Neuronal stem cell (in vitro differentiated cells): ENCODE data around the gene BICD1.

Experiments used
- DNase-seq: peaks from one replicate; pipeline ENCODE4 v3.0.0-alpha.2; 2013; ENCODE audit warnings: low spot score
- H2AFZ ChIP-seq: one replicate; pipeline ENCODE4 v1.6.1; 2013; ENCODE audit warnings: mild to moderate bottlenecking, low read length, inconsistent platforms
- H2AK5ac ChIP-seq: 2 replicates; pipeline ENCODE4 v1.6.1; 2013; ENCODE audit warnings: low read depth, mild to moderate bottlenecking, inconsistent platforms, low read length, moderate library complexity, mixed read lengths
- H2BK120ac ChIP-seq: 2 replicates; pipeline ENCODE4 v1.6.1; 2013; ENCODE audit warnings: low read depth, mild to moderate bottlenecking, inconsistent platforms, low read length, moderate library complexity, mixed read lengths
- H2BK12ac ChIP-seq: one replicate; pipeline ENCODE4 v1.6.1; 2013; ENCODE audit warnings: low read length, inconsistent platforms
- H2BK15ac ChIP-seq: 2 replicates; pipeline ENCODE4 v1.6.1; 2013; ENCODE audit warnings: mild to moderate bottlenecking, low read length, inconsistent platforms, mixed read lengths
- H2BK5ac ChIP-seq: one replicate; pipeline ENCODE4 v1.6.1; 2013; ENCODE audit warnings: inconsistent platforms, mild to moderate bottlenecking, low read length, moderate library complexity
- H3K14ac ChIP-seq: one replicate; pipeline ENCODE4 v1.6.1; 2013; ENCODE audit warnings: low read length, inconsistent platforms
- H3K18ac ChIP-seq: 2 replicates; pipeline ENCODE4 v1.6.1; 2013; ENCODE audit warnings: low read length, inconsistent platforms
- H3K23ac ChIP-seq: 2 replicates; pipeline ENCODE4 v1.6.1; 2013; ENCODE audit warnings: low read depth, mild to moderate bottlenecking, mixed read lengths, low read length, inconsistent platforms; ENCODE audit not compliant: poor library complexity
- H3K27ac ChIP-seq: replicated peaks from 3 replicates; pipeline ENCODE4 v1.5.1; 2013; ENCODE audit warnings: low read length, inconsistent platforms
- H3K27me3 ChIP-seq, 3 experiments: 2 replicates each; pipeline ENCODE4 v1.6.1; 2013; ENCODE audit warnings: low read length in 3 of 3, mild to moderate bottlenecking in 2 of 3, inconsistent platforms in 1 of 3, low read depth in 1 of 3, mixed read lengths in 1 of 3, moderate library complexity in 1 of 3; ENCODE audit not compliant: control insufficient read depth in 3 of 3, insufficient read depth in 3 of 3
- H3K36me3 ChIP-seq, 2 donors: replicated peaks in 1 of 2; 2 replicates each; pipeline ENCODE4 v1.6.1; 2013; ENCODE audit warnings: low read length in 2 of 2; ENCODE audit not compliant: control insufficient read depth in 2 of 2, insufficient read depth in 2 of 2
- H3K4ac ChIP-seq: 2 replicates; pipeline ENCODE4 v1.6.1; 2013; ENCODE audit warnings: inconsistent platforms, mild to moderate bottlenecking, low read length, moderate library complexity
- H3K4me1 ChIP-seq, 2 donors: 1 replicate in 1 of 2; 2 replicates in 1 of 2; pipeline ENCODE4 v1.6.1; 2013; ENCODE audit warnings: low read length in 2 of 2, low read depth in 1 of 2; ENCODE audit not compliant: control insufficient read depth in 2 of 2, insufficient read depth in 1 of 2
- H3K4me2 ChIP-seq: one replicate; pipeline ENCODE4 v1.6.1; 2013; ENCODE audit warnings: mild to moderate bottlenecking, low read length, inconsistent platforms; ENCODE audit not compliant: insufficient read depth, poor library complexity, severe bottlenecking
- H3K4me3 ChIP-seq, 2 donors: 2 replicates each; pipeline ENCODE4 v1.5.1; 2013; ENCODE audit warnings: low read length in 2 of 2, mild to moderate bottlenecking in 2 of 2, inconsistent platforms in 1 of 2, moderate library complexity in 1 of 2
- H3K79me1 ChIP-seq: one replicate; pipeline ENCODE4 v1.6.1; 2013; ENCODE audit warnings: low read depth, mild to moderate bottlenecking, inconsistent platforms, low read length, moderate library complexity
- H3K9ac ChIP-seq: one replicate; pipeline ENCODE4 v1.6.1; 2013; ENCODE audit warnings: mild to moderate bottlenecking, low read depth, low read length, inconsistent platforms; ENCODE audit not compliant: poor library complexity
- H3K9me3 ChIP-seq, 2 donors: replicated peaks in 1 of 2; 2 replicates each; pipeline versions ENCODE3 to v1.6.1; 2013; ENCODE audit warnings: low read length in 2 of 2, mild to moderate bottlenecking in 2 of 2, inconsistent platforms in 1 of 2, low read depth in 1 of 2, mixed read lengths in 1 of 2, moderate library complexity in 1 of 2; ENCODE audit not compliant: control insufficient read depth in 2 of 2, insufficient read depth in 1 of 2
- H4K8ac ChIP-seq: one replicate; pipeline ENCODE4 v1.6.1; 2013; ENCODE audit warnings: low read depth, mild to moderate bottlenecking, inconsistent platforms, low read length, moderate library complexity
- H4K91ac ChIP-seq: one replicate; pipeline ENCODE4 v1.6.1; 2013; ENCODE audit warnings: low read length, low read depth, mild to moderate bottlenecking, inconsistent platforms; ENCODE audit not compliant: poor library complexity
- WGBS, 2 donors: extraction: QIAGEN DNeasy Blood & Tissue Kit; methylation state at CpG; one replicate each; pipeline ENCODE4 v1.1.7; 2013; ENCODE audit warnings: missing lambda C conversion rate in 2 of 2, mixed read lengths in 1 of 2; ENCODE audit not compliant: insufficient read length in 2 of 2, insufficient replicate concordance in 1 of 2; ENCODE audit errors: extremely low coverage in 2 of 2; 5-methylcytosine and 5-hydroxymethylcytosine counted together

The BICD1 gene

DNA sequence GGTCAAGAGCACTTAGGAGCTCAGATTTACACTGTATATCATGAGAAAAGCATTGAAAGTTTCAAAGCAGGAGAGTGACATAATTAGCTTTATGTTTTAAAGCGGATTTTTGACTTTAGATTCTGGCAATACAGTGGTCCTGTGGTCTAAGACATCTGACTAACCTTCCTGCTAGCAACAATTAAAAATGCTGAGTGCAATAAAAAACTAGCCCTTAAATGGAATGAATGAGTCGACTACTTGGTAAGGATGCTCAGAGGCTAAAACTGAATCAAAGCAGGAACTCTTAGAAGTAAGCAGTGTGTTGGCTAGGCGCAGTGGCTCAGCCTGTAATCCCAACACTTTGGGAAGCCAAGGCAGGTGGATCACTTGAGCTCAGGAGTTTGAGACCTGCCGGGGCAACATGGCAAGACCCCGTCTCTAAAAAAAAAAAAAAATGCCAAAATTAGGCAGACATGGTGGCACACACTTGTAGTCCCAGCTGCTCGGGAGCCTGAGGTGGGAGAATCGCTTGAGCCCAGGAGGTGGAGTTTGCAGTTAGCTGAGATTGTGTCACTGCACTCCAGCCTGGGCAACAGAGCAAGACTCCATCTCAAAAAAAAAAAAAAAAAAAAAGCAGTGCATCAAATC lies 18.9 kb downstream of the BICD1 start:
- H2AFZ ChIP-seq: no peak overlapping the region
- no peak overlapping the region for H3K4me3 ChIP-seq
- no CpG with 5 or more reads among the region's 7 CpGs for WGBS, 2 donors
- no peak overlapping the region for H2BK12ac ChIP-seq
- no peak overlapping the region for H3K9ac ChIP-seq
- H2BK15ac ChIP-seq: no peak overlapping the region
- H4K8ac ChIP-seq: no peak overlapping the region
- no peaks in the 10 kb centered on the region for H3K36me3 ChIP-seq
- no peak overlapping the region for H3K23ac ChIP-seq
- H2BK5ac ChIP-seq: no peak overlapping the region
- no peak overlapping the region for H3K14ac ChIP-seq
- H4K91ac ChIP-seq: no peak overlapping the region
- H2AK5ac ChIP-seq: no peak overlapping the region
- no peak for DNase-seq
- no peak overlapping the region for H2BK120ac ChIP-seq
- H3K9me3 ChIP-seq: no peaks in the 10 kb centered on the region
- no peak overlapping the region for H3K4me2 ChIP-seq
- H3K79me1 ChIP-seq: no peaks in the 10 kb centered on the region
- no peak overlapping the region for H3K27ac ChIP-seq
- H3K18ac ChIP-seq: no peak overlapping the region
- H3K4ac ChIP-seq: no peak overlapping the region
- H3K27me3 ChIP-seq: no peaks in the 10 kb centered on the region
- peaks cover 0 to 6% of the 10 kb centered on the region in 2 donors for H3K4me1 ChIP-seq

DNA sequence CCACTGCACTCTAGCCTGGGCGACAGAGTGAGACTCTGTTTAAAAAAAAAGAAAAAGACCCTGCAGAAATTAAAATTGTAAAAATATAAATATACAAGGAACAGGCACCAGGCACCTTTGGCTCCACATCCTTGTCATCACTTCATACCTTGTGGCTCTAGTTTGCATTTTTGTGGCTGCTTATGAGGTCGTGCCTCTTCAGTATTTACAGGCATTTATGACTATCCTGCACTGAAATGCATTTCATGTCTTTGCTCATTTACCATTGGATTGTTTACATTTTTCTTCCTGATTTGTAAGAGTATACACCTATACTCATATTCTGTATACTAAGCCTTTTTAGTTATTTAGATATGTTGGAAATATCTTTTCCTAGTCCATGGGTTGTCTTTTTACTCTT lies 20.1 kb downstream of the BICD1 start:
- Histone ChIP-seq H3K14ac (no peak overlapping the region), H3K27me3 (no peaks in the 10 kb centered on the region), H3K18ac (no peak overlapping the region), H3K4me3 (no peak overlapping the region), H3K4me2 (no peak overlapping the region), H4K8ac (no peak overlapping the region), H2BK15ac (no peak overlapping the region), H3K4me1 (peaks cover 0 to 6% of the 10 kb centered on the region in 2 donors), H2BK5ac (no peak overlapping the region), H4K91ac (no peak overlapping the region), H3K27ac (no peak overlapping the region), H3K23ac (no peak overlapping the region), H3K4ac (no peak overlapping the region), H2BK12ac (no peak overlapping the region), H3K36me3 (no peaks in the 10 kb centered on the region), H3K79me1 (no peaks in the 10 kb centered on the region), H2BK120ac (no peak overlapping the region), H3K9me3 (no peaks in the 10 kb centered on the region), H2AFZ (no peak overlapping the region), H3K9ac (no peak overlapping the region), H2AK5ac (no peak overlapping the region)
- DNase-seq: no peak
- WGBS, 2 donors: no CpG with 5 or more reads among the region's 2 CpGs

DNA sequence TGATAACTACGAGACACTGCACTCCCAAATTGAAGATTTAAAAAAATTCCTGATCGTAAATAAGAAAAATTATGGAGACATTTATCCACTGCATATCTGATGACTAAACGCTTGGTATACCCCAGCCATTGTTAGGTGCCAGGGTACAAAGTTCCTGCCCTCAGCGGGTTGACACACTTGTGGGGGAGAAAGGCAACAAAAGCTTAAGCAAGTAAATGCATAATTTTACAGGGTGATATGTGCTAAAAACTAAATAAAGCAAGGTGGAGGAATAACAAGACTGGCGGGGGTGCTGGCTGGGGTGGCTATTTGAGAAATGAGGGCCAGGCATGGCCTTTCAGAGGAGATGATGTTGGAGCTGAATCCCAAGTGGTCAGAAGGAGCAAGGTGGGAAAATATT lies 25.0 kb downstream of the BICD1 start:
- Histone ChIP-seq H3K18ac (no peak overlapping the region), H3K4me2 (no peak overlapping the region), H2AFZ (no peak overlapping the region), H3K9ac (no peak overlapping the region), H3K27ac (no peak overlapping the region), H3K14ac (no peak overlapping the region), H3K9me3 (no peaks in the 10 kb centered on the region), H3K36me3 (no peaks in the 10 kb centered on the region), H3K27me3 (no peaks in the 10 kb centered on the region), H3K4ac (no peak overlapping the region), H2BK5ac (no peak overlapping the region), H3K4me3 (no peak overlapping the region), H3K4me1 (no peaks in the 10 kb centered on the region), H4K8ac (no peak overlapping the region), H3K79me1 (no peaks in the 10 kb centered on the region), H2BK12ac (no peak overlapping the region), H3K23ac (no peak overlapping the region), H2BK120ac (no peak overlapping the region), H2AK5ac (no peak overlapping the region), H4K91ac (no peak overlapping the region), H2BK15ac (no peak overlapping the region)
- no CpG with 5 or more reads among the region's 5 CpGs for WGBS, 2 donors
- no peak for DNase-seq

DNA sequence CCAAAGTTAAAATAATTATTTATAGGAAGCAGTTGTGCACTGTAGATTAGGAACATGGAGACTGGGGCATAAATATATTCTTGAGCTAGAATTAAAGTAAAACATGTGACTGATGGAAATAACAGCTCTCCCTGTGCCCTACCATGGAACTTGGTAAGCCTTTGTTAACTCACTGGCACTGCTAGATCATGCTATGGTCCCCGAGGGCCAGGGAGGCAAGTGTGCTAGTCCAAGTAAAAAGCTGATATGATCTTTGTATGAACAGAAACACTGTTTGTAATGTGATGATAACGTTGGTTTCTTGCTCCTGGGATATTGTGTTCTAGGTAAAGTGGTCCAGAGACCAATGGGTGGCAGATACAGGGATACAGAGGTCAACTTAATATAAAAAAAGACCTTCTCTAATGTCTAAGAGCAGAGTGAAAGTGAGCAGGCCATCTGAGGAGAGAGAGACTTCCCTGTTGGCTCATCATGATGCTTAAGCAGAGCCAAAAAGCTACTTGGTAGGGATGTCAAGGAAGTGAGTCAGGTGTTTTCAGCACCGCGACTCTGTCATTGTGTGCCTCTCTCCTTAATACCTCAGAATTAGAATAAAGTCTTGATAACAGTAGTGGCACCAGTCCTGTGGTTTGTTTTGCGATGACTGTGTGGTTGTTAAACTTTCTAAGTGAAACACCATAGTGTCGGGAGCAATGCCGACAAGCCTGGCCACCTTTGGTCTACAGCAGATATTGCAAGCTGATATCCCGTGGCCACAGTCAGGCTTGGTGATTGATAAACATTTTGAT lies 27.6 kb downstream of the BICD1 start:
- Histone ChIP-seq H3K79me1 (no peaks in the 10 kb centered on the region), H2BK15ac (no peak overlapping the region), H3K9me3 (no peaks in the 10 kb centered on the region), H2BK5ac (no peak overlapping the region), H2AK5ac (no peak overlapping the region), H3K4ac (no peak overlapping the region), H3K36me3 (no peaks in the 10 kb centered on the region), H2AFZ (no peak overlapping the region), H3K23ac (no peak overlapping the region), H2BK12ac (no peak overlapping the region), H3K4me3 (no peak overlapping the region), H4K8ac (no peak overlapping the region), H3K4me2 (no peak overlapping the region), H3K14ac (no peak overlapping the region), H2BK120ac (no peak overlapping the region), H3K9ac (no peak overlapping the region), H3K4me1 (peaks cover 0 to 3% of the 10 kb centered on the region in 2 donors), H3K18ac (no peak overlapping the region), H3K27ac (no peak overlapping the region), H3K27me3 (no peaks in the 10 kb centered on the region), H4K91ac (no peak overlapping the region)
- no peak for DNase-seq
- no CpG with 5 or more reads among the region's 8 CpGs for WGBS, 2 donors
